SH-SY5Y (cell line): ENCODE results near the gene TMEM132C.

Experiments
- GATA2 ChIP-seq: IDR thresholded peaks from 2 replicates; pipeline ENCODE4 v1.6.1; 2011; ENCODE audit warnings: mild to moderate bottlenecking, low read depth, low read length
- GATA3 ChIP-seq: IDR thresholded peaks from 2 replicates; pipeline ENCODE4 v1.6.1; 2011; ENCODE audit warnings: low read depth, mild to moderate bottlenecking, low read length, moderate library complexity

DNA sequence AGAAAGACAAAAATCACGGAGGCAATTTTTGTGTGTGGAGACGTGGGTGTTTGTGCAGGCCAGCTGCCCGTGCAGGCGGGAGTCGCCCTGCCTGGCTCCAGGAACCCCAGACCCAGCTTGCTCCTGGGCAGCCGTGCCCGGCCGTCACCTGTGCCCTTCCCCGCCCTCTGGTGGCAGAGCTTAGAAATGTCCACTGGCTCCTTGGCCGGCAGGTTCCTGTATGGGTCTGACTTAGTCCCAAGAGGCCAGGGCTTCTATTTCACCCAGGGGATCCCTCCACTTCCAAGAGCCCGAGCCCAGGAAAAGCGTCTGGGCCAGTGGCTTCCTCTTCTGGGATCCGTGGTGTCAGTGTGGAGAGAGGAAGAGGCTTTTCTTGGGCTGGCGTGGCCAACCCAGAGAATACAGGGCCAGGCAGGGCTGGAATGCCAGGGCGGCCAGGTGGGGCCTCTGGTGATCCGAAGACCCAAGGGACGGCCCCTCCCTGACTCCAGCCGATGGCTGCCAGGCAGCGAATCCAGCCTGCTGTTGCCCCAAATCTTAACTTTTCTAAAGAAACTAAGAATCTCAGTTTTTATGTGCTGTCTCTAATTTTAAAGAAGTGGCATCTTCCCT is 120.9 kb downstream of the TMEM132C start:
- TF ChIP-seq GATA2 (no peak), GATA3 (no peak)
